HCT116 (cell line): ENCODE data around the gene LRR1.
A peak's percentile ranks its signal among the peaks of the same experiment; 100 is the strongest.

ENCODE experiments used
- ELF1 ChIP-seq: IDR thresholded peaks from 2 replicates; pipeline ENCODE4 v1.6.1; 2012; ENCODE audit warnings: low read depth, borderline replicate concordance
- EZH2 ChIP-seq: fragments of 200-600 bp; sonication (generic); IDR thresholded peaks from 2 replicates; pipeline ENCODE4 v1.6.1; 2017; ENCODE audit warnings: antibody characterized with exemption, mixed run types
- FOSL1 ChIP-seq: IDR thresholded peaks from 2 replicates; pipeline ENCODE4 v1.6.1; 2012; ENCODE audit warnings: low read depth
- POLR2A ChIP-seq: IDR thresholded peaks from 2 replicates; pipeline ENCODE4 v1.7.0; 2011; ENCODE audit warnings: borderline replicate concordance; ENCODE audit not compliant: insufficient read depth, insufficient read length; ENCODE audit errors: extremely low read depth
- POLR2AphosphoS5 ChIP-seq: IDR thresholded peaks from 2 replicates; pipeline ENCODE4 v1.6.1; 2011; ENCODE audit warnings: mild to moderate bottlenecking, low read depth, low read length, moderate library complexity
- SIN3A ChIP-seq: IDR thresholded peaks from 2 replicates; pipeline ENCODE4 v1.6.1; 2012; ENCODE audit warnings: low read depth
- TF ChIP-seq, protein P1 (sequence below): IDR thresholded peaks from 2 replicates; pipeline ENCODE4 v1.6.1; 2012; ENCODE audit warnings: low read depth
- TF ChIP-seq, protein P2 (sequence below), 3 experiments: fragments of 200-600 bp in 1 of 3; sonication (generic) in 1 of 3; IDR thresholded peaks in 2 of 3; conservative IDR thresholded peaks in 1 of 3; 2 replicates each; pipeline ENCODE4 v1.5.1; 2012 to 2017; ENCODE audit warnings: low read depth in 2 of 3, low read length in 2 of 3, antibody characterized with exemption in 1 of 3, borderline replicate concordance in 1 of 3, control low read depth in 1 of 3, mild to moderate bottlenecking in 1 of 3, mixed read lengths in 1 of 3, mixed run types in 1 of 3, moderate library complexity in 1 of 3; ENCODE audit not compliant: insufficient read depth in 1 of 3

DNA sequence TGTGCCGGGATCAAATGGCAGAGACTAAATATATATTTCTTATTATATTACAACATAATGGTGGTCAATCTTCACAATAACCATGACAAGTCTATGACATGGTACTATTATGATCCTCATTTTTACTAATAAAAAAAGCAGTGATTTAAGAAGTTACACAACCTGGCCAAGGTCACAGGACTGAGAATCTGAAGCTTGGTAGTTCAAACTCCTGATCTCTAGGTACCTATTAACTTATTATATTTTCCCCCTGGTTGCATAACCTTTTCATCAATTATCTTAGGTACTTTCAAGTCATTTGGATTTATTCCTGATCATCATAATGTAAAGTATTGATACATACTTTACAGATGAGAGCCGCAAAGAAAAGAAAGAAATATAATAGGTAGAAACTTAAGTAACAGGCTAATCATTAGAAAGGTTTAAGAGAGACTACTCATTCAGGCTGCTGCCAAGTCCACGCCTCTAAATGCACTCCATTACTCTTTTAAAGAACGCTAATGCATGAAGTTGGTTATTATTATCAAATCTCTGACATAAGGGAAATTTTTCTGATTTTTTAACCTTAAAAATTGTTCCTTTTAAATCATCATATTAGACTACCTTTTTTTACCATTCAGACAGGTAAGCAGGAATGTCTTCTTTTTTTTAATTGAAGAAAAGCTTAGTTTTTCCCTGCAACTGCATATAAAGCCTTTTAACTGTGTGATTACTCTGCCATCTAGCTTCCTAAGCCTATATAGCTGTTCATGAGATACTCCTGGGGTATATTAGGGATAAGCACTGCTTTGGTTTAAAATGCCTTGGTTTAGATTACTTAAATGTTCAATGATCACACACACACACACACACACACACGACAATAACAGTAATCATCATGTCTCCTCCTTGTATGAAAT lies 48.2 kb upstream of the LRR1 start:
- TF ChIP-seq, protein P1, sequence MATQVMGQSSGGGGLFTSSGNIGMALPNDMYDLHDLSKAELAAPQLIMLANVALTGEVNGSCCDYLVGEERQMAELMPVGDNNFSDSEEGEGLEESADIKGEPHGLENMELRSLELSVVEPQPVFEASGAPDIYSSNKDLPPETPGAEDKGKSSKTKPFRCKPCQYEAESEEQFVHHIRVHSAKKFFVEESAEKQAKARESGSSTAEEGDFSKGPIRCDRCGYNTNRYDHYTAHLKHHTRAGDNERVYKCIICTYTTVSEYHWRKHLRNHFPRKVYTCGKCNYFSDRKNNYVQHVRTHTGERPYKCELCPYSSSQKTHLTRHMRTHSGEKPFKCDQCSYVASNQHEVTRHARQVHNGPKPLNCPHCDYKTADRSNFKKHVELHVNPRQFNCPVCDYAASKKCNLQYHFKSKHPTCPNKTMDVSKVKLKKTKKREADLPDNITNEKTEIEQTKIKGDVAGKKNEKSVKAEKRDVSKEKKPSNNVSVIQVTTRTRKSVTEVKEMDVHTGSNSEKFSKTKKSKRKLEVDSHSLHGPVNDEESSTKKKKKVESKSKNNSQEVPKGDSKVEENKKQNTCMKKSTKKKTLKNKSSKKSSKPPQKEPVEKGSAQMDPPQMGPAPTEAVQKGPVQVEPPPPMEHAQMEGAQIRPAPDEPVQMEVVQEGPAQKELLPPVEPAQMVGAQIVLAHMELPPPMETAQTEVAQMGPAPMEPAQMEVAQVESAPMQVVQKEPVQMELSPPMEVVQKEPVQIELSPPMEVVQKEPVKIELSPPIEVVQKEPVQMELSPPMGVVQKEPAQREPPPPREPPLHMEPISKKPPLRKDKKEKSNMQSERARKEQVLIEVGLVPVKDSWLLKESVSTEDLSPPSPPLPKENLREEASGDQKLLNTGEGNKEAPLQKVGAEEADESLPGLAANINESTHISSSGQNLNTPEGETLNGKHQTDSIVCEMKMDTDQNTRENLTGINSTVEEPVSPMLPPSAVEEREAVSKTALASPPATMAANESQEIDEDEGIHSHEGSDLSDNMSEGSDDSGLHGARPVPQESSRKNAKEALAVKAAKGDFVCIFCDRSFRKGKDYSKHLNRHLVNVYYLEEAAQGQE: no peak
- TF ChIP-seq ELF1: no peak
- TF ChIP-seq POLR2A: no peak
- TF ChIP-seq, protein P2, sequence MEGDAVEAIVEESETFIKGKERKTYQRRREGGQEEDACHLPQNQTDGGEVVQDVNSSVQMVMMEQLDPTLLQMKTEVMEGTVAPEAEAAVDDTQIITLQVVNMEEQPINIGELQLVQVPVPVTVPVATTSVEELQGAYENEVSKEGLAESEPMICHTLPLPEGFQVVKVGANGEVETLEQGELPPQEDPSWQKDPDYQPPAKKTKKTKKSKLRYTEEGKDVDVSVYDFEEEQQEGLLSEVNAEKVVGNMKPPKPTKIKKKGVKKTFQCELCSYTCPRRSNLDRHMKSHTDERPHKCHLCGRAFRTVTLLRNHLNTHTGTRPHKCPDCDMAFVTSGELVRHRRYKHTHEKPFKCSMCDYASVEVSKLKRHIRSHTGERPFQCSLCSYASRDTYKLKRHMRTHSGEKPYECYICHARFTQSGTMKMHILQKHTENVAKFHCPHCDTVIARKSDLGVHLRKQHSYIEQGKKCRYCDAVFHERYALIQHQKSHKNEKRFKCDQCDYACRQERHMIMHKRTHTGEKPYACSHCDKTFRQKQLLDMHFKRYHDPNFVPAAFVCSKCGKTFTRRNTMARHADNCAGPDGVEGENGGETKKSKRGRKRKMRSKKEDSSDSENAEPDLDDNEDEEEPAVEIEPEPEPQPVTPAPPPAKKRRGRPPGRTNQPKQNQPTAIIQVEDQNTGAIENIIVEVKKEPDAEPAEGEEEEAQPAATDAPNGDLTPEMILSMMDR (IDR thresholded peaks at IDR 0.05 in 2 of 3, conservative IDR thresholded peaks at IDR 0.05 in 1 of 3; ENCODE audit: borderline replicate concordance in 1 of 3, insufficient read depth in 1 of 3, low read depth in 2 of 3, low read length in 2 of 3): peak; percentile 24 to 59 (median 43); a peak in 4 of 6 replicates
- no peak for TF ChIP-seq SIN3A
- no peak for TF ChIP-seq POLR2AphosphoS5
- no peak for TF ChIP-seq FOSL1
- no peak for TF ChIP-seq EZH2
